Mesangial cell (primary cell): ENCODE data around the gene SURF6. TPM values are rescaled to one million over a fixed set of nuclear protein-coding genes. Genes with fewer than 3 reads are reported as not detected.

Experiments
- total RNA-seq: library from RNA; depleted of rRNA; stranded (reverse); fragments of >200 nt; gene quantifications from 2 replicates; pipeline ENCODE4 v1.2.3, GENCODE V29; 2015

SURF6 gene
- 9.4 and 9.5 TPM in 2 replicates for total RNA-seq

GRCh38 chr9:133335924-133336811 lies at the start of gene SURF6:
TSS of gene SURF6 (minus strand) at chr9:133336188. CDS start at chr9:133336132, 56 bp downstream.

GRCh38 chr9:133375724-133376654 lies 40.0 kb upstream of the SURF6 start, which contains the start of the genes STKLD1 and SURF4:
TSS of gene STKLD1 (plus strand) at chr9:133376366. CDS start at chr9:133376474, 108 bp downstream.
TSS of gene SURF4 (minus strand) at chr9:133376060. CDS start at chr9:133375969, 91 bp downstream.

GRCh38 chr9:133356391-133357091 lies 20.6 kb upstream of the SURF6 start, which contains the start of the genes SURF1 and SURF2:
TSS of gene SURF1 (minus strand) at chr9:133356487. CDS start at chr9:133356453, 34 bp downstream.
TSS of gene SURF2 (plus strand) at chr9:133356550. CDS start at chr9:133356593, 43 bp downstream.

GRCh38 chr9:133347985-133348717 lies 12.2 kb upstream of the SURF6 start, which contains the start of the genes MED22 and RPL7A:
TSS of gene MED22 (minus strand) at chr9:133348131. CDS start at chr9:133346662, 1,469 bp downstream.
TSS of gene RPL7A (plus strand) at chr9:133348218. CDS start at chr9:133348244, 26 bp downstream.

Other genes starting within 250 kb of the SURF6 start
- gene RALGDS, start 214.9 kb downstream of the SURF6 start, total RNA-seq = 21.0 and 35.2 TPM in 2 replicates
- gene GBGT1, start 172.3 kb downstream of the SURF6 start, total RNA-seq = 5.3 and 6.5 TPM in 2 replicates
- not detected in 2 replicates for gene OBP2B, start 126.9 kb downstream of the SURF6 start, total RNA-seq
- gene ABO, start 61.0 kb downstream of the SURF6 start, total RNA-seq = 1.1 TPM in 1 of 2 replicates, not detected in the other
- gene MED22, start 11.9 kb upstream of the SURF6 start, total RNA-seq = 24.0 and 32.5 TPM in 2 replicates
- gene RPL7A, start 12.0 kb upstream of the SURF6 start, total RNA-seq = 1,845 and 2,045 TPM in 2 replicates
- gene SURF1, start 20.3 kb upstream of the SURF6 start, total RNA-seq = 17.1 and 50.3 TPM in 2 replicates
- gene SURF2, start 20.4 kb upstream of the SURF6 start, total RNA-seq = 22.8 and 33.9 TPM in 2 replicates
- gene SURF4, start 39.9 kb upstream of the SURF6 start, total RNA-seq = 220 and 283 TPM in 2 replicates
- gene STKLD1, start 40.2 kb upstream of the SURF6 start, total RNA-seq = 0.49 and 1.3 TPM in 2 replicates
- gene REXO4, start 81.8 kb upstream of the SURF6 start, total RNA-seq = 16.6 and 17.6 TPM in 2 replicates
- gene ADAMTS13, start 86.2 kb upstream of the SURF6 start, total RNA-seq = 1.3 and 5.8 TPM in 2 replicates
- gene CACFD1, start 123.8 kb upstream of the SURF6 start, total RNA-seq = 6.5 and 29.3 TPM in 2 replicates
- gene SLC2A6, start 142.9 kb upstream of the SURF6 start, total RNA-seq = 17.7 and 37.6 TPM in 2 replicates
- not detected in 2 replicates for gene MYMK, start 188.8 kb upstream of the SURF6 start, total RNA-seq
- under 0.01 and 0.25 TPM in 2 replicates for gene ADAMTSL2, start 198.5 kb upstream of the SURF6 start, total RNA-seq